PFSK-1 (cell line): Measurements from ENCODE around the gene SMCO4.

ENCODE experiments used
- FOXP2 ChIP-seq: optimal IDR thresholded peaks from 2 replicates; pipeline ENCODE3; 2011; ENCODE audit warnings: borderline replicate concordance, control low read depth, inconsistent platforms; ENCODE audit not compliant: insufficient read depth; ENCODE audit errors: extremely low read length, extremely low read depth
- POLR2AphosphoS5 ChIP-seq: IDR thresholded peaks from 2 replicates; pipeline ENCODE4 v1.6.1; 2012; ENCODE audit warnings: low read depth, mild to moderate bottlenecking, control low read depth, low read length, moderate library complexity
- REST ChIP-seq, 2 experiments: IDR thresholded peaks; 2 replicates each; pipeline versions ENCODE4 v1.6.1 to v1.8.0; 2011 to 2012; ENCODE audit warnings: low read depth in 2 of 2, low read length in 2 of 2, control low read depth in 1 of 2, inconsistent platforms in 1 of 2, mild to moderate bottlenecking in 1 of 2, moderate library complexity in 1 of 2; ENCODE audit not compliant: insufficient read depth in 1 of 2
- SIN3A ChIP-seq: IDR thresholded peaks from 2 replicates; pipeline ENCODE4 v1.6.1; 2012; ENCODE audit warnings: mild to moderate bottlenecking, low read length, moderate library complexity, borderline replicate concordance; ENCODE audit not compliant: insufficient read depth
- TAF1 ChIP-seq: IDR thresholded peaks from 2 replicates; pipeline ENCODE4 v1.6.1; 2012; ENCODE audit warnings: low read length, control low read depth, borderline replicate concordance; ENCODE audit not compliant: insufficient read depth

- TF ChIP-seq TAF1: no peak
- TF ChIP-seq POLR2AphosphoS5: no peak
- no peak for TF ChIP-seq REST (IDR thresholded peaks at IDR 0.05; ENCODE audit: insufficient read depth in 1 of 2, low read depth in 2 of 2, low read length in 2 of 2)
- no peak for TF ChIP-seq SIN3A
- TF ChIP-seq FOXP2: no peak
Observed at GRCh38 chr11:93517041-93517440, 26.1 kb downstream of the SMCO4 start.
